SH-SY5Y (cell line): ENCODE results near the gene ADAMTS6.

Experiments
- GATA2 ChIP-seq: IDR thresholded peaks from 2 replicates; pipeline ENCODE4 v1.6.1; 2011; ENCODE audit warnings: mild to moderate bottlenecking, low read depth, low read length
- GATA3 ChIP-seq: IDR thresholded peaks from 2 replicates; pipeline ENCODE4 v1.6.1; 2011; ENCODE audit warnings: low read depth, mild to moderate bottlenecking, low read length, moderate library complexity

Gene ADAMTS6

GRCh38 chr5:65243161-65243560 is 238.6 kb downstream of the ADAMTS6 start:
- TF ChIP-seq GATA2 (no peak), GATA3 (no peak)

- no peak for TF ChIP-seq GATA2
- TF ChIP-seq GATA3: no peak
Measured at GRCh38 chr5:65229841-65230240, 251.9 kb downstream of the ADAMTS6 start.

GRCh38 chr5:65213921-65214525 is 267.7 kb downstream of the ADAMTS6 start:
- TF ChIP-seq GATA3 (no peak), GATA2 (no peak)

GRCh38 chr5:65209341-65209740 is 272.4 kb downstream of the ADAMTS6 start:
- TF ChIP-seq GATA3 (no peak), GATA2 (no peak)

GRCh38 chr5:65204966-65205365 is 276.8 kb downstream of the ADAMTS6 start:
- TF ChIP-seq GATA3 (no peak), GATA2 (no peak)

GRCh38 chr5:65203746-65204145 is 278.0 kb downstream of the ADAMTS6 start:
- TF ChIP-seq GATA2 (no peak), GATA3 (no peak)

- TF ChIP-seq GATA2: no peak
- TF ChIP-seq GATA3: no peak
Measured at GRCh38 chr5:65199993-65200675, 281.6 kb downstream of the ADAMTS6 start.

- TF ChIP-seq GATA2: no peak
- no peak for TF ChIP-seq GATA3
Measured at GRCh38 chr5:65198456-65199120, 283.1 kb downstream of the ADAMTS6 start.

GRCh38 chr5:65197531-65198455 is 283.9 kb downstream of the ADAMTS6 start:
- TF ChIP-seq GATA2 (no peak), GATA3 (no peak)

- TF ChIP-seq GATA2 (no peak), GATA3 (no peak)
Measured at GRCh38 chr5:65194871-65195270, 286.8 kb downstream of the ADAMTS6 start.

GRCh38 chr5:65192331-65192730 is 289.4 kb downstream of the ADAMTS6 start:
- TF ChIP-seq GATA2 (no peak), GATA3 (no peak)

- TF ChIP-seq GATA2: no peak
- no peak for TF ChIP-seq GATA3
Measured at GRCh38 chr5:65191554-65192135, 290.1 kb downstream of the ADAMTS6 start.

- no peak for TF ChIP-seq GATA3
- TF ChIP-seq GATA2: no peak
Measured at GRCh38 chr5:65190328-65191053, 291.2 kb downstream of the ADAMTS6 start.
